Measurements from ENCODE around the gene OR5B17. TPM values are rescaled to one million over a fixed set of nuclear protein-coding genes. Genes with fewer than 3 reads are reported as not detected.

OR5B17 gene
- total RNA-seq, 3 donors from 2014 or later (not counting 1 experiment from before 2014, with no cell fraction given), result not detected

DNA sequence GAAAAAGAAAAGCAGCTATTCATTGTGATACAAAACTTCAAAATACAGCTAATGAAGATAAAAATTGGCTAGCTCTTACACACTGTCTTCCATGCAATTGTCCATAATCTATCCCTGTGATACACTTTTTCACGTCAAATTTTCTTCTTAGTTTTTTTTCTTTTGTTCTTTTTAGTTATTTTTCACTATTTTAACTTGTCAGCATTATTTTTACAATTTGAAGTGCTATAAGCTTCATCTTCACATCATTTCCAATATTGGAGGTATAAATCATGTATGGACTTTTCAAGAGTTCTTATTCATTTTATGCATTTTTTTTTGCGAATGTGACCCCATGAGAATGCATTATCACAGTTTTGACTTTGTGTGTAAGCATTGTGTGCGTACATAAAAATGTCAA lies 4.1 kb downstream of the OR5B17 start:
- ATAC-seq (no peak), DNase-seq (no peak)
- H3K9me3 Mint-ChIP-seq, result no peaks in the 10 kb centered on the region
- no peaks in the 10 kb centered on the region for H3K4me1 Mint-ChIP-seq
- Histone ChIP-seq H3K27ac (ENCODE audit: low read length) (no peak overlapping the region), H3K4me3 (ENCODE audit: low read length) (no peak overlapping the region), H3K36me3 (ENCODE audit: control insufficient read depth, insufficient read depth, low read length) (no peaks in the 10 kb centered on the region), H3K27me3 (ENCODE audit: control insufficient read depth, insufficient read depth, low read length) (no peaks in the 10 kb centered on the region), H3K4me1 (ENCODE audit: control insufficient read depth, insufficient read depth, low read length) (no peaks in the 10 kb centered on the region), H3K9me3 (ENCODE audit: control insufficient read depth, insufficient read depth, low read length) (no peaks in the 10 kb centered on the region)
- TF ChIP-seq, protein P1, sequence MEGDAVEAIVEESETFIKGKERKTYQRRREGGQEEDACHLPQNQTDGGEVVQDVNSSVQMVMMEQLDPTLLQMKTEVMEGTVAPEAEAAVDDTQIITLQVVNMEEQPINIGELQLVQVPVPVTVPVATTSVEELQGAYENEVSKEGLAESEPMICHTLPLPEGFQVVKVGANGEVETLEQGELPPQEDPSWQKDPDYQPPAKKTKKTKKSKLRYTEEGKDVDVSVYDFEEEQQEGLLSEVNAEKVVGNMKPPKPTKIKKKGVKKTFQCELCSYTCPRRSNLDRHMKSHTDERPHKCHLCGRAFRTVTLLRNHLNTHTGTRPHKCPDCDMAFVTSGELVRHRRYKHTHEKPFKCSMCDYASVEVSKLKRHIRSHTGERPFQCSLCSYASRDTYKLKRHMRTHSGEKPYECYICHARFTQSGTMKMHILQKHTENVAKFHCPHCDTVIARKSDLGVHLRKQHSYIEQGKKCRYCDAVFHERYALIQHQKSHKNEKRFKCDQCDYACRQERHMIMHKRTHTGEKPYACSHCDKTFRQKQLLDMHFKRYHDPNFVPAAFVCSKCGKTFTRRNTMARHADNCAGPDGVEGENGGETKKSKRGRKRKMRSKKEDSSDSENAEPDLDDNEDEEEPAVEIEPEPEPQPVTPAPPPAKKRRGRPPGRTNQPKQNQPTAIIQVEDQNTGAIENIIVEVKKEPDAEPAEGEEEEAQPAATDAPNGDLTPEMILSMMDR (IDR thresholded peaks at IDR 0.05), result no peak
- no peak overlapping the region for H3K27ac Mint-ChIP-seq
- WGBS (ENCODE audit: insufficient coverage), result 84% methylated on average over 2 of the region's 3 CpGs
- no peaks in the 10 kb centered on the region for H3K36me3 Mint-ChIP-seq
- H3K4me3 Mint-ChIP-seq, result no peak overlapping the region
- intact Hi-C loops (cut with micrococcal nuclease), result no loop called here
- peaks cover 2 to 7% of the 10 kb centered on the region in 2 donors for H3K27me3 Mint-ChIP-seq (ENCODE audit: low read depth in 2 of 2)

DNA sequence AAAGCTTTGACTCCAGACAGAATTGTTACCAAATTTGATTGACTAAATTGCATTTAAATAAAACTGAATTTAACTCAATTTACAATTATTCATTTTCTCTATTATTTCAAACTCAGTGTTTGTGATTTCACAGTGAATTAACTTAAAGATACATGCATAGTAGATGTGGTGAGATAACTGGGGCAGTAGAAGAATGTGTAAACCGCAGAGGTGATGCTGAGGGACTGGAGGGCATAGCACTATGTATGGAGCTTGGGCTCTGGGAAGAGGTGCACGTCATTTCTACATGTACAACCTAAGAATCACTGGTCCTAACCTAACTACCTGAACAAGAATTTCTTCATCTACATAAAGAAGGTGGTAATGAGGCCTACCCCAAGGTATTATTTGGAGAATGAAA lies 13.7 kb downstream of the OR5B17 start:
- Histone ChIP-seq H3K4me3 (ENCODE audit: low read length) (no peak overlapping the region), H3K4me1 (ENCODE audit: control insufficient read depth, insufficient read depth, low read length) (no peaks in the 10 kb centered on the region), H3K27me3 (ENCODE audit: control insufficient read depth, insufficient read depth, low read length) (no peaks in the 10 kb centered on the region), H3K27ac (ENCODE audit: low read length) (no peak overlapping the region), H3K36me3 (ENCODE audit: control insufficient read depth, insufficient read depth, low read length) (no peaks in the 10 kb centered on the region), H3K9me3 (ENCODE audit: control insufficient read depth, insufficient read depth, low read length) (no peaks in the 10 kb centered on the region)
- Mint-ChIP-seq H3K27me3 (ENCODE audit: low read depth in 2 of 2) (peaks cover 0 to 6% of the 10 kb centered on the region in 2 donors), H3K27ac (no peak overlapping the region), H3K9me3 (peaks cover 0 to 4% of the 10 kb centered on the region in 2 donors), H3K36me3 (no peaks in the 10 kb centered on the region), H3K4me1 (no peaks in the 10 kb centered on the region), H3K4me3 (no peak overlapping the region)
- TF ChIP-seq, protein P1 (IDR thresholded peaks at IDR 0.05), result no peak
- 89% methylated on average over 1 of the region's 2 CpGs for WGBS (ENCODE audit: insufficient coverage)
- DNase-seq (no peak), ATAC-seq (no peak)
- intact Hi-C loops (cut with micrococcal nuclease), result no loop called here

DNA sequence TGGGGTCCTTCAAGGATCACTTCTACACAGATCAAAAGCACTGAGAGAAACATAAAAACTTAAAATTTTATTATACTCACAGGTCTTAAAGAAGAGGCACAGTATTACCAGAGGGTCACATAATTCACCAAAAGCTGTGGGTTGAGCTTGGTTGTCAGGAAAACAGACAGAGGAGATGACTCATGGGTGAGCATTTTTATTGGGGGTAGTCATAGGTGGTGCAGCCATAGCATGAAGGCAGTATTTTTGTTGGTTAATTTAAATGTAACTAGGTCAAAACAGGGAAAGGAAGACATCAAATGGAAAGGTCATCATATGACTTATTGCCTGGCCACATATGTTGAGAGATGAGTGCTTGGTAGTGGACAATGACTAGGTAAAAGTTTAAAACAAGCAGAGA lies 24.2 kb downstream of the OR5B17 start:
- intact Hi-C loops (cut with micrococcal nuclease), result no loop called here
- ATAC-seq (no peak), DNase-seq (no peak)
- H3K27ac Mint-ChIP-seq, result no peak overlapping the region
- no peaks in the 10 kb centered on the region for H3K4me1 Mint-ChIP-seq
- Histone ChIP-seq H3K4me1 (ENCODE audit: control insufficient read depth, insufficient read depth, low read length) (no peaks in the 10 kb centered on the region), H3K36me3 (ENCODE audit: control insufficient read depth, insufficient read depth, low read length) (no peaks in the 10 kb centered on the region), H3K27ac (ENCODE audit: low read length) (no peak overlapping the region), H3K9me3 (ENCODE audit: control insufficient read depth, insufficient read depth, low read length) (no peaks in the 10 kb centered on the region), H3K4me3 (ENCODE audit: low read length) (no peak overlapping the region), H3K27me3 (ENCODE audit: control insufficient read depth, insufficient read depth, low read length) (no peaks in the 10 kb centered on the region)
- peaks cover 7 to 8% of the 10 kb centered on the region in 2 donors for H3K9me3 Mint-ChIP-seq
- TF ChIP-seq, protein P1 (IDR thresholded peaks at IDR 0.05), result no peak
- H3K36me3 Mint-ChIP-seq, result peaks cover 7% of the 10 kb centered on the region
- H3K4me3 Mint-ChIP-seq, result no peak overlapping the region
- H3K27me3 Mint-ChIP-seq (ENCODE audit: low read depth in 2 of 2), result peaks cover 7 to 11% of the 10 kb centered on the region in 2 donors

DNA sequence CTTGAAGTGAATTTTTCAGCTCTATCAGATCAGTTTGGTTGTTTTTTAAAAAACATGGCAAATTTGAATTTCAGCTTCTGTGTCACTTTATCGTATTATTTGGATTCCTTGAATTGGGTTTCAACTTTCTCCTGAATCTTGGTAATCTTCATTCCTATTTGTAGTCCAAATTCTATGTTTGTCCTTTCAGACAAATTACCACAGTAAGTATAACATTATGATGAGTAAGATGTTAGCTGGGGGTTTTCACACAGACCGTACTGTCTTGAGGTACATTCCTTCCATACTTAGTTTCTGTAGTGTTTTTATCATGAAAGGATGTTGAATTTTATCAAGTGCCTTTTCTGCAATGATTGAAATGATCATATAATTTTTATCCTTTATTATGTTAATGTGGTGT lies 28.0 kb downstream of the OR5B17 start:
- Histone ChIP-seq H3K9me3 (ENCODE audit: control insufficient read depth, insufficient read depth, low read length) (no peaks in the 10 kb centered on the region), H3K4me3 (ENCODE audit: low read length) (no peak overlapping the region), H3K27me3 (ENCODE audit: control insufficient read depth, insufficient read depth, low read length) (no peaks in the 10 kb centered on the region), H3K4me1 (ENCODE audit: control insufficient read depth, insufficient read depth, low read length) (no peaks in the 10 kb centered on the region), H3K36me3 (ENCODE audit: control insufficient read depth, insufficient read depth, low read length) (no peaks in the 10 kb centered on the region), H3K27ac (ENCODE audit: low read length) (no peak overlapping the region)
- WGBS (ENCODE audit: insufficient coverage), result 100% methylated on average over 1 of the region's 2 CpGs
- Mint-ChIP-seq H3K27me3 (ENCODE audit: low read depth in 2 of 2) (peaks cover 7 to 11% of the 10 kb centered on the region in 2 donors), H3K36me3 (peaks cover 7% of the 10 kb centered on the region), H3K9me3 (peaks cover 7 to 12% of the 10 kb centered on the region in 2 donors), H3K4me3 (no peak overlapping the region), H3K27ac (no peak overlapping the region), H3K4me1 (no peaks in the 10 kb centered on the region)
- DNase-seq (no peak), ATAC-seq (no peak)
- TF ChIP-seq, protein P1 (IDR thresholded peaks at IDR 0.05), result no peak
- intact Hi-C loops (cut with micrococcal nuclease), result no loop called here

Data from natural killer cell (primary cell).